GM19043 (cell line): ENCODE results near the gene FKBP6.
"Not testable (repeated sequence)": the region's sequence is repeated elsewhere in the genome, so short reads cannot be mapped to it uniquely, and the experiment has no call there.

Experiments
- ATAC-seq: cut with Tn5 transposase; IDR thresholded peaks from one replicate; pipeline ENCODE4 v1.9.1; 2021; ENCODE audit warnings: low read depth; ENCODE audit not compliant: unreplicated experiment

FKBP6 gene

GRCh38 chr7:73323434-73324080 is 4.4 kb upstream of the FKBP6 start:
- ATAC-seq, result not testable (repeated sequence)

GRCh38 chr7:73324081-73324845 is 3.7 kb upstream of the FKBP6 start:
- not testable (repeated sequence) for ATAC-seq

- ATAC-seq, result not testable (repeated sequence)
Observed at GRCh38 chr7:73325424-73325823, 2.5 kb upstream of the FKBP6 start.

- not testable (repeated sequence) for ATAC-seq
Observed at GRCh38 chr7:73327449-73327848, 512 bp upstream of the FKBP6 start.

GRCh38 chr7:73328696-73329095 is 735 bp downstream of the FKBP6 start:
- no peak for ATAC-seq

GRCh38 chr7:73329861-73330581 is 2.1 kb downstream of the FKBP6 start:
- ATAC-seq, result no peak

- ATAC-seq, result no peak
Observed at GRCh38 chr7:73330772-73331171, 2.8 kb downstream of the FKBP6 start.

- no peak for ATAC-seq
Observed at GRCh38 chr7:73332447-73332846, 4.5 kb downstream of the FKBP6 start.

- ATAC-seq, result no peak
Observed at GRCh38 chr7:73338321-73338720, 10.4 kb downstream of the FKBP6 start.

GRCh38 chr7:73340514-73340913 is 12.6 kb downstream of the FKBP6 start:
- ATAC-seq, result no peak

GRCh38 chr7:73341877-73342276 is 13.9 kb downstream of the FKBP6 start:
- ATAC-seq, result no peak

GRCh38 chr7:73342645-73343044 is 14.7 kb downstream of the FKBP6 start:
- ATAC-seq, result no peak

GRCh38 chr7:73343671-73344380 is 15.9 kb downstream of the FKBP6 start:
- no peak for ATAC-seq

- no peak for ATAC-seq
Observed at GRCh38 chr7:73345538-73345937, 17.6 kb downstream of the FKBP6 start.

GRCh38 chr7:73345951-73346350 is 18.0 kb downstream of the FKBP6 start:
- ATAC-seq, result no peak

- ATAC-seq, result no peak
Observed at GRCh38 chr7:73349763-73350162, 21.8 kb downstream of the FKBP6 start.

- no peak for ATAC-seq
Observed at GRCh38 chr7:73350306-73351068, 22.5 kb downstream of the FKBP6 start.

GRCh38 chr7:73351447-73352167 is 23.6 kb downstream of the FKBP6 start:
- no peak for ATAC-seq

- ATAC-seq, result no peak
Observed at GRCh38 chr7:73352784-73353183, 24.8 kb downstream of the FKBP6 start.
